ENCODE results near the gene NCOA7.
"Not testable (repeated sequence)": the region's sequence is repeated elsewhere in the genome, so short reads cannot be mapped to it uniquely, and the experiment has no call there.

The NCOA7 gene

DNA sequence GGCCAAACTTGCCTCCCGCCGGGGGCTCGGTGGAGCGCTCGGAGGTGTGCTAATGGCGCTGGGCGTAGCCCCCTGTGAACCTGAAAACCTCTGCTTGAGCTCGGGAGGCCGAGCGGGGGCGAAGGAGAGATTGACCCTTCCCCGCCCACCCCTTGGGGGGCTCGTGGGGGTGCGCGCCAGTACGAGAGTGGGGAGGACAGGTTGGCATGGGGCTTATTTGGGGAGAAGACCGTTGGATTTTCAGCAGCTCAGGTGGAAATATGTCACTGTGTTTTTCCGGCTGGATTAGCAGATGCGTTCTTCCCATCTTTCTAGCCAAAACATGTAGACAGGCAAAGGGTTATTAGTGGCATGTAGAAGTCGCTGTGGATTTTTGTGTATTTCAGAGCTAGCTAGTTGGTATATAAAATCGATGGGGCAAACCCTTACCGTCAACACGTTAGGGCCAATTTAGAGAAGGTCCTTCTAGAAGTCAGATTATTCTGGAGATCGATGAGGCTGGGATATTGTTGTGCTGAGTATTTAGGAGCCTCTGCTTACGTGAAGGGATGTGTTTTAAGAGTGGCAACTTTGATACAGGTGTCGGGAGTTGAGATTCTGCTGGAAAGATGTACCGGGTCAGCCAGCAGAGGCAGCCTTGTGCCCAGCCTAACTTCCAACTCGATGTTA, 525 bp downstream of the NCOA7 start:
- peak; percentile 64 for DNase-seq (ENCODE audit: low spot score)

DNA sequence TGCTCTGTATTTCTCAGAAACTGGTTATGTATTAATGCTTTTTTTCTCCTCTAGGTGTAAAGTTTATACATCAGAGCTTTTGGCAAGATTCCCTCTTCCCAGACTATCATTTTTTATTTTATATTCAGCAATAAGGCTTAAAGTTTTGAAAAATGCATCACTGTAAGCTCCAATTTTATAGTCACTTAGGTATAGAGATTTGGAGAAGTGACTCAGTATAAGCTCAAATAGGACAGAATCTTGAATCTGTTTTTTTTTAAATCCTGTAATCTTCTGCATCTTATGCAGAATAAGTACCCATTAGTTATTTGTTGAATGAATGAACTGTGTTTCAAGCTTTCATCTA, 1.0 kb downstream of the NCOA7 start:
- DNase-seq (ENCODE audit: low spot score) = no peak

DNA sequence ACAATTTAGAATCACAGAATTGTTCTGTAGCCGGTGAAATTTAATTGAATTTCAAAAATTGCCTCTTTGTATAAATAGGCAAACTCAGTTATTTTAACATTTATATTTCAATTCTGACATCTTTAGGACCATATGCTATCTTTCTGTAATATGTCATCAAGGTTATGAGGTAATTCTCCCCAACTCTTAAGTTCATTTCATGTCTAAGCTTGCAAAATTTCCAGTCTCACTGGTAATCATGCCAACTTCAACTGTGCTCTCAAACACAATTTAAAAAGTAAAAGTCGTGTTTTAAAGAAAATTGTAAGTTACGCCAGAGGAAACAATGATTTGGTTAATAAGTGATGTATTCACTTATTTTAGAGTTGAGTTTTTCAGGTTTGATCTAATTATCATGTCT, 1.4 kb downstream of the NCOA7 start:
- no peak for DNase-seq (ENCODE audit: low spot score)

DNA sequence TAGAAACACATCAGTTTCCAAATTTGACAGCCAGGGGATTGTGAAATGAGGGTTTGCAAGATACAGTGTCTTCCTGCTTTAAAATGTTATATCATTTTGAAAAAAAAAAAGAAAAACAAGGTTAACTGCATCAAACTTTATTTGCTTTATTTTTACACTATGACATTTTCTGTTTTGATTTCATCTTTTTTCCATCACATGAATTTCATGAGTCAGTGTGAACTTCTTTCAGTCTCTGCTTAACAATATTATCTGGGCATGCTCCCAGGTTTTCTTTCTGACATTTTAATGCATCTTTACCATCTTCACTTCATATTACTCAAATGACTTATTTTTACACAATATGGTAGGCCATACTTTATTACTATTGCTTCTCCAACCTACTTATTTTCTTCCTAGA, 1.9 kb downstream of the NCOA7 start:
- DNase-seq (ENCODE audit: low spot score) = no peak

DNA sequence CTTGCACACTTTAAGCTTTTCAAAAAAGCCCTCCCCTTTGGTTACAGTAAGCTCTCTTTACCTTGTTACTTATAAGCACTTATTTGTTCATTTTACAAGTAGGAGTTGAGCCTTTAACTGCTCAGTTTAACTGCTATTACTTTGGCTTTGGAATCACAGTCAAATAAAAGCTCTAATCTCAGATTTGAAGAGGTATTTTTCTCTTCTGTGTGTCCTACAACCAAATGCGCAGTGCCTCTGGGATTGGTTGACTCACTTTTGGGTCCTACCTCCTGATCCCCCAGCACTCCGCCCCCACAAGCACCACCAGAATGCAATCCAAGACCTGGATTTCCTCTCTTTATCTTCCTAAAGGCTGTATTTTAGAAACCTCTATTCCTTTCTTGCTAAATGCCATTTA, 2.5 kb downstream of the NCOA7 start:
- DNase-seq (ENCODE audit: low spot score) = no peak

DNA sequence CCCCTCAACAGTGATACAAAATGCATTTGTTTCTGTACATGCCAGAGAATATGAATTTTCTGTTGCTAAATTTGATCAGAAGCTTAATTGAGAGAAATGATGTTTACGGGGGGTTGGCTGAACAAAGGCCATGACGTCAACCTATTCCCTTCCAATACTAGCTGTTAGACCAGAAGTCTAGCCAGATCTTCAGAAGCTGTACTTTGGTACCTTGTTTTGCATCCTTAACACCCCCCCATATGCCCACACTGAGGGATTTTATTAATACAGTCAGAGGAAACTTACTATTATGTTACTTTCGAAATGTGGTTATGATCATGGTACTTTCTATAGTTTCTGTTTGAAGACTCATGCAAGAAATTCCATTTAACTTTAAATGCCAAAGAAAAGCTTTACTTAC, 3.1 kb downstream of the NCOA7 start:
- peak; percentile 36 for DNase-seq (ENCODE audit: low spot score)

DNA sequence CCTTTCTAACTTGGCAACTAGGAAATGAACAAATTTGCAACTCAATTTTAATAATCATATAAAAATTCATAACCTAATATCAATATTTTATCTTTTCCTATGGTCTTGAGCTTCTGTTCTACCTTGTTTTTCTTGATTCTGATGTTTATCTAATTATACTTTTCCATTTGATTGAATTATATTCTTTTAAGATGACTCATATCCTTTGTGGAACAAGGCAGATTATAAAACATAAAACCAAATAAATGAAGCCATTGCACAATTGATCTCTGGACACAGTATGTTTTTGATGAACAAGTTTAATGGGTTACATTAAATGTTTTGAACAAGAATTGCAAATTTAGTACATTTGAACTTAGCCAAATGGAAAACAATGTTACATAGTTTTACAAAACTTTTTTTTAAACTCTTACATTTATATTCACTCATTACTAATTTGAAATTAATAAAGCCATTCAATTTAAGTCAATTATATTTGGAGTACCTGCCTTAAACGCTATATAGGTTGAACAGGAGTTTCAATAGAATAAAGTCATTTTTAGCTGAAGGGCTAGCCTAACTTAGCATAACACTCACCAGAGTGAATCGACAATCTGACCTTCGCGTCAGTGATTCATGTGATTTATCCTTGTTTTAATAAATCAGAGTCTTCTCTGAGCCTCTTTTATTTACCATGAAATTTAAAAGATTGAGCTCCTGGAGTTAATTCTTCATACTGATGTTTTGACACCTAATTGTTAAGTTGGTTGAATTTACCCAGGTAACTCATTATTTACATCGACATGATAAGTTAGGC, 3.8 kb downstream of the NCOA7 start:
- DNase-seq (ENCODE audit: low spot score) = no peak

DNA sequence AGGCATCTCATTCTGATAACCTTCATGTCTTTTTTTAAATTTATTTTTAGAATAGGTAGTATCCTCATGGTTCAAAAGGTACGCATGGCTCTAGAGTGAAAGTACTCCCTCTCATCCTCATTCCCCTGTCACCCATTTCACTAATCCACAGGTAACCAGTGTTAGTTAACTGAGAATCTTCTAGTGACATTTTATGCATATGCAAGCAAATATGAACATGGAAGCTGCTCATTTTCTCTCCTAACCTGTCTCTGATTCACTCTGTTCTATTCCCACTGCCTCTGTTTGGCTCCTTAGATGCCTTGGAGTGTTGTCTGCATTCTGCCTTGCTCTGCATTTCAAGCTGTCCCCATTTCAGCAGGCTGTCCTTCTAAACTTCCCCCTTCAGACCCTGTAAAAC, 4.5 kb downstream of the NCOA7 start:
- DNase-seq (ENCODE audit: low spot score) = no peak

DNA sequence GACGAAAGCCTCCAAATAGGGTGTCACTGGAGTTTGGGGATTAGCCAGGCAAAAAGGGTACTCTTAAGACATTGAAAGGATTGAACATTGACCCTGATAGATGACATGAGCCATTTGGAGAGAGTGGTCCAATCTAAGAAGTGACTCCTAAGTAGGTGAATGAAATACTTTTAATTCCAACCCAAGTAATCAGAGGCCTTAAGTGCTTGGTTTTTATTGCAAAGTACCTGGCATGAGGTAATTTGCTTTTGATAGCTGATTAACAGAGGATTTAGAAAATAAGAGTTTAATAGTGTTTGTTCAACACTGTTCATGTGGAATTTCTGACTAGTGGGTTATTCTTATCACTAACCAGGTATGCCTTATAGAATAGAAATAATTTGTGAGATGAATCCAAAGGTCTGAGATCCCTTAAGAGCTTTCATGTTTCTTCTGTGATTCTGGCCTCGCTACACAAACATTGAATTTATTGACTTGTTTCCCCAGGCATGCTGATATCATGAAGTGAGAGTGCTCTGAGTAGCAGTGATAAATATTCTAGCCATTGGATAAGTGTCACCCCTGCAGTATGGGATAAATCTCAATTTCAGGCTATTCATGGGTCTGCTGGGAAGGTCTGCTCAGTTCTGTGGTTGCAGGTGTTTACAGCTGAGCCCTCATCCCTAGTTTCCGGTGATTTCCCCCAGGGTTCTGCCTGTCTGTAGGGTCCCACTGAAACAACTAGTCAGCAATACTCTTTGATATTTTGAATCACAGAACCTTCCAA, 6.5 kb downstream of the NCOA7 start:
- no peak for DNase-seq (ENCODE audit: low spot score)

DNA sequence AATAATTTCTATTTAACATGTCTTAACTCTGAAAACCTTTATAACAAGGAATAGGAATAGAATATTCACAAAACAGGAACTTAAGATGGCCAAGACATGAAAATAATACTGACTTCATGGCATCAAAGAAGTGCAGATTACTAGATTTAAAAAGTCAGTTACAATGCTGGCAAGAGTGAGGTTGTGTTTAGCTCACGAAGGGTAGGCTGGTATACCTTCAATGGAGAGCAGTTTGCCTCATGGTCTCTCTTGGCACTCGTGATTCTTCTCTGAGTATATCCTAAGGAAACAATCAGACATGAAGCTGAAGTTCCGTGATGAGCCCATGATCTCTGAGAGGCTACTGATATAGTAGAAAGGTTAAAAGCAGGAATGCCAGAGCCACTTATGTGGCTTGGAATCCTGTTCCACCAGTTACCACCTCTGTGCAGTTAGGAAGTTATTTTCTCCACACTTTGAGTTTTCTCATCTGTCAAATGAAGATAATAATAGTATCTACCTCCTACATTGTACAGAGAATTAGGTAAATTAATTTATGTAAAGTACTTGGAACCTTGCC, 7.2 kb downstream of the NCOA7 start:
- DNase-seq (ENCODE audit: low spot score) = no peak

DNA sequence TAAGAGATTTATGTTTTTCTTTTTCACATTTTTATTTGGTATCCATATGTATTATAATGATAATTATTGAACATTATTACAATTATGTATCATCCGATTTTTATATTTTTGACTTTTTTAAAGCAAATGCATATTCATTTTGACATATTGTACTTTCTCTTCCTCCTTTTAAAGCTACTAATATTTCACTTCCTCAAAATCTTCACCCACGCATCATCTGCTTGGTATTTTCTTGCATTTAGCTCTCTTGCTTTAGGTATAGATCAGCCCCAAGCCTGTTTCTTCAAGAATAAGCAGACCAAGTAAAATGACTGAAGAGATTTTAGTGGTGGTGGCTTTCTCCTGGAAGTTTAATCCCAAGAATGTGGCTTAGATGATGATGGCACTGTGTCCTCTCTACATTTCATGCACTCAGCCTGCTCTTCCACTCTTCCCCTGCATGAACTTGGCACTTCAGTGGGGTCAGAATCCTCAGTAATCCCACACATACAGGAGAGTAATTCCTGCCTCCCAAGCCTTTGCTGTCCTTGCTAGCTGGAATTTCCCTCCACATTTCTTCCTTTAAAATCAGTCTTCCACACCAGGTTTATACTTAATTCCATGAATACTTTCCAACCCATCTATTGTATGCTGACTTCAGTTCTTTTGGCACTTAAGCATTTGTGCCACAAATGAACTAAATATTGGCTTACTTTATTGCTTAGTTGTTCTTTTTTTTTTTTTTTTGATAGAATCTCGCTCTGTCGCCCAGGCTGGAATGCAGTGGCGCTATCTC, 8.2 kb downstream of the NCOA7 start:
- no peak for DNase-seq (ENCODE audit: low spot score)

DNA sequence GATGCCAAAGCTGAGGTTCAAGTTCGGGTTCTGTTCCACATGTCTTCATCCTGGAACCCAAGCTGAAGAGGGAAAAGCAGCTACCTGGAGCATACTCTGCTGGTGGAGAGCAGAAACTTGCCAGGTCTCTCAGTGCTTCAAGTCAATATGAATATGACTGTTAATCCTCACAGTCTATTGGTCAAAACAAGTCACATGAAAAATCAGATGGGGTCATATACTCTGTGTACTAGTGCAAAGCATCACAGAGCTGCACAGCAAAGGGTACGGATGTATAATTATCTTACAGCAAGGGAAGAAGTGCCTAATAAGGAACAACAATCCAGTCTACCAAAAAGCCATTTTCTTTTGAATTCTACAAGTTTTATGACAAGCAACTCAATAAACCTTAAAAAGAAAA, 11.6 kb downstream of the NCOA7 start:
- no peak for DNase-seq (ENCODE audit: low spot score)

DNA sequence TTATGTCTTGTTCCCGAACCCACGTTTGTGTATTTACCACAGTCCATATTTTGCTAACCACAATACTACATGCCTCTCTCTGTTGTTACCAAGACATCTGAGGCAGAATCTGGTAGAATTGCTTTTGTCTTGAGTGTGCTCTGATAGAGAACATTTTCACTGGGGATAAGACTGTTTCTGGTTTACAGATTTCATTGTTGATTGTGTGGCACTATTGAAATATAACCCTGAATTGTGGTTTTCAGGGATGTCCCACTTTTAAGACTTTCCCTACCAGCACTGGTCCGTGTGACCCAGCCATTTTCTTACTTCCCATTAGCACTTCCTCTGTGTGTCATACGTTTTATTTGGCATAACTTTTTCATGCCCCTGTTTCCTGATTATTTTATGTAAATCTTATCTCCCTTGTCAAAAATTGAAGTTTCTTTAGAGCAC, 12.2 kb downstream of the NCOA7 start:
- no peak for DNase-seq (ENCODE audit: low spot score)

DNA sequence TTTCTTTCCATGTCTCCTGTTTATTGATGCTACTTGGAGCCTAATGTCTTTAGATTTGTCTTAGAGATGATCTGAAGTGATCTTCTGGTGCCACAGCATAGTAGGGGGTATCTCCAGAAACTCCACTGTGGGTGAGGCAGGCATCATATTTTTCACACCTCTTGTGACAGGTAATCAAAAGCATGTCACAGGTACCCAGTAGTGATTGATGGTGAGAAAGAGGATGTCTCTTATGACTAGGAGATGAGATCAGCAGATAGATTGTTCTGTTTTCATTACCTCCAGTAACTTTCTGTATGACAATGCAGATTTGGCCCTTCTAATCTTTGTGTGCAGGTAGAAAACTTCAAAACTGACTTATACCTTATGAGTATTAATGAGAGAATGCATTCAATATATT, 13.5 kb downstream of the NCOA7 start:
- DNase-seq (ENCODE audit: low spot score) = peak; percentile 33

DNA sequence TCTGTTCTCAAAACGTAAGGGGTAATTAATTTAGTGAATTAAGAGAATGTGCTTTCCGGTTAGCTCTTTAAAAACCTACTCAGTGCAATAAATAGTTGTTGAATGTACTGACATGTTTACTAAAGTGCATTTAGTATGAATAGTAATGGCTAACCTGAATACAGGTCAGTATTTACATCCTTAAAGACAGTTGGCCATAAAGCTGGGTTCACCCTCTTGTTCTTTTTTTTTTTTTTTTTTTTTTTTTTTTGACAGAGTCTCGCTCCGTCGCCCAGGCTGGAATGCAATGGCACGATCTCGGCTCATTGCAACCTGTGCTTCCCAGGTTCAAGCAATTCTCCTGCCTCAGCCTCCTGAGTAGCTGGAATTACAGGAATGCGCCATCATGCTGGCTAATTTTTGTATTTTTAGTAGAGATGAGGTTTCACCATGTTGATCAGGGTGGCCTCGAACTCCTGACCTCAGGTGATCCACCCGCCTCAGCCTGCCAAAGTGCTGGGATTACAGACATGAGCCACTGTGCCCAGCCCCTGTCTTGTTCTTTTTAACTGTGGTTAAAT, 14.2 kb downstream of the NCOA7 start:
- not testable (repeated sequence) for DNase-seq (ENCODE audit: low spot score)

DNA sequence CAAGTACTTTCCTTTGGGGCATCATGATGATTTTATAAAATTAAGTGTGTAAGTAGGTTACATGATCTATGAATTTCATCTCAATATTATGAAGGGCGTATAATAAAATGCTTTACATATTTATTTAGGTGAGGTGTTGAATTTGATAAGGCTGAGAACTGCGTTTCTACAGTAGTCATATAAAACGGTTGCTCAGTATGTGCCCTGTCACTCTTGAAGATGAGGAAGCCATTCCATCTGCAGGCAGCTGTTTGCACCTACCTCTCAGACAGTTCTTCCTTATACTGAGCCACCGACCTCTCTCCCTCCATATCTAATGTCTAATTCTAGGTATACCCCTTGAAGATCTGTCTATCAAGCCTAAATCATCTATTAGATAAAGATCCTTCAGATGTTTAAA, 16.1 kb downstream of the NCOA7 start:
- DNase-seq (ENCODE audit: low spot score) = no peak

DNA sequence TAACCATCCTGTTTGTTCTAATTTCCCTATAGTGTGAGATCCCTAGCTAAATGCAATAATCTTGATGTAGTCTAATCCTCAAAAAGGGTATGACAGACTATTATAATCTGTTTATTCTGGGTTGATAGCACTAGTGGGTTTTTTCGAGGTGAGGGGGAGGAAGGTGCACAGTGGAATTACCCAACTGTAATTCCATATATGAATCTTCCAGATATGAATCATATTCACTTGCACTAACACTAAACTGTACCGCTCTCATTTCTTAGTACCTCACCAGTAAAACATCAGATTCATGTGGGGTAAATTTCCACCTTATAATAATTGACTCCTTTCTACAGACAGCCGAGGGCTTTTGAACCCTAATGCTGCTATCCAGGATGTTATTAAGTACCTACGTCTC, 16.5 kb downstream of the NCOA7 start:
- DNase-seq (ENCODE audit: low spot score) = no peak

DNA sequence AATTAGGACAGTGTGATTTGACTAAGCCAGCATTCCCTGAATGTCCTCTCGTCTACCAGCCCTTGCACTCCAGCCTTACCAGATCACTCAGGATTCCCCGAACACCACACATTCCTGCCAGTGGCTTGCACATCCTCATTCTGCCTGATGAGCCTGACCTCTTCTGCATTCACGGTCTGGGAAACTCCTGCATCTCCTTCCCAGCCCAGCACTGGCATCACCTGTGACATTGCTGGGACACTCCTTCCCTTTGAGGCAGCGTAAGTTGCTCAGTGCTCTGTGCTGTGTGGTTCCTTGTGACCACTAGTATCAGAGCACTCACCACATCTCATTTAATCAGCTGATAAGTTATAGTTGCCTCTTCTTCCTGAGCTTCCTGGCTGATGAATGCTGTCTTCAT, 17.3 kb downstream of the NCOA7 start:
- no peak for DNase-seq (ENCODE audit: low spot score)

DNA sequence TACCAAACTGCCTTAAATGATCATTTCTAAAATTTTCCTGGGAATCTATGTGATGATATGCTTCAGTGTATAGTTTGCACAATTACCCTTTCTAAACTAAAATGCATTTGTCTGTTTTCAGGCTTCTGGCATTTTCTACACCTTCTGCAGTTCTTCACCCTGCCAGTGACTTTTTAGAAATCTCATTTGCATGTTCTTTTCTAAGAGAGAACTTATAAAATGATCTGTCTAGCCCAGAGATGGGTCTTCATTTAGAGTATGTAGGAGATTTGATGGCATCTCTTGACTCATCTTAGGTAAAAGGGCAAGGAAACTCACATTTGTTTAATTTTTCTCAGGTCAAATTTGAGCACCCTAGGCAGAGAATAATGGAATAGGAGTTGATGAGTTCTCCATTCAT, 17.8 kb downstream of the NCOA7 start:
- DNase-seq (ENCODE audit: low spot score) = no peak

DNA sequence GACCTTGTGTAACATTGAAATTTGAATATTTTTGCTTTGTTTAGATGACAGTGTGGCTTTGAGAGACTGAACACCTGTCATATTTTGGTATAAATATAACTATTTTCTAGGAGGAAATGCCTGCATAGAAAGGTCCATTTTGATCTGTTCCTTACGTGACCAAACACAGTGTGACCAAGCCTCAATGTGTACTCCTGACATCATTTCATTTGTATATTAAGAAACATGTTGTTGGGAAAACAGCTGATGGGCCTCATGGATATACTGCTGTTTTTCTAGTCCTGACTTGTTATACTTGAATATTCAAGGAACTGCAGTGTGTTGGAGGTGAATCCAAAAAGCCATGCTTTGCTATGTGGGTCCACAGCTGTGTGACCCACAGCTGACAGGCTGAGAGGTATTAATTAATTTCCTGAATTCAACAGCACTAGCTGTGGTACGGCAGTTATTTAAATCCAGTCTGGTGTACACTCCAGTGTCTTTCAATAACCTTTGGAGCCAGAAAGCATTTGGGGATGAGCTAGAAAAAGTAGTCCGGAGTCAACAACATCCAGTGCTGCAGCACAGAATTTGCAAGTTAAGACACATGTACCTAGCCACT, 18.9 kb downstream of the NCOA7 start:
- no peak for DNase-seq (ENCODE audit: low spot score)

DNA sequence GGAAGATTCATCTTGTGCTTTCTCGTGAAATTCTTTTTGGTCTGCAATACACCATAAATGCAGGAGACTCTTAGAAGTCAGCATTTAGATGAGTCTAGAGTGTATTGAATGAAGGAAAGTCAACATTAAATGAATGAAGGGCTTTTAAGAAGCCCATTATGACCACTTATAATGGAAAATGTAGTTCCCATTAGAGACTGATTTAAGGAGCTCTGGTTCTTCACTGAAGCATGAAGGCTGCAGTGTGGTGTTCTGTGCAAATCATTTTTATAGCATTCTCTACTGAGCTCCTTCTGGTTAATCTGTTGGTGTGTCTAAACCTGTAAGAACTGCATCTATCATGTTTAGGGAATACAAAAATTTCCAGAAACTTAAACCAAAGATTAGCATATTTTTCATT, 19.7 kb downstream of the NCOA7 start:
- DNase-seq (ENCODE audit: low spot score) = no peak

Data from CD4-positive, alpha-beta T cell treated with Interleukin-15 for 4 hours (primary cell).